ENCODE data around the gene TACC2.
"Not testable (repeated sequence)": the region's sequence is repeated elsewhere in the genome, so short reads cannot be mapped to it uniquely, and the experiment has no call there.

TACC2 gene

DNA sequence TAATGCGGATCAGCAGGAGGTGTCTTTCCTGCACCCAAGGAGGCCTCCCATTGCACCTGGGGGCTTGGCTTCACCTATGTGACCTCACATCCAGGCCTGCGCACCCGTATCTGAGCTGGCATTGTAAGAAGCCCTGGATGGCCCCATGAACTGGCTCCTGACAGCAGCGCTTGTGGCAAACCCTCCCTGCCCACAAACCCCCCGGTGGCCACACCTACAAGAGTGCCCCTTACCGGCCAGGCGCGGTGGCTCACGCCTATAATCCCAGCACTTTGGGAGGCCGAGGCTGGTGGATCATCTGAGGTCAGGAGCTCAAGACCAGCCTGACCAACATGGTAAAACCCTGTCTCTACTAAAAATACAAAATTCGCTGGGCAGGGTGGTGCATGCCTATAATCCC, 107.2 kb downstream of the TACC2 start:
- DNase-seq = not testable (repeated sequence)

DNA sequence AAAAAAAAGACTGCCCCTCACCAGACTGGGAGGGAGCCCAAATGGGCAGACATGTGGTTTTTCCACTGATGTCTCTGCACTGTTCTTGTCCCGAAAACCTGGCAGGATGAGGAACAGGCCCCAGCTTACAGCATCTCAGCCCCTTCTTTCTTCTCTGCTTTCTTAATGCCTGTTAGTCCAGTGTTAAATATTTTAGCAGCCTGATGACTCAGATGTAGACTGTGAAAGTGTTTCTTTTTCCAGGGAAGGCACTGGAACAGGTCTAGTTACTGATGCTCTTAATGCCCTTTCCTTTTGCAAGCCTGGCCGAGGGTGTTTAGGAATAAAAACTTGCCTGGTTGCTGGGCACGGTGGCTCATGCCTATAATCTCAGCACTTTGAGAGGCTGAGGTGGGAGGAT, 107.7 kb downstream of the TACC2 start:
- DNase-seq = no peak

DNA sequence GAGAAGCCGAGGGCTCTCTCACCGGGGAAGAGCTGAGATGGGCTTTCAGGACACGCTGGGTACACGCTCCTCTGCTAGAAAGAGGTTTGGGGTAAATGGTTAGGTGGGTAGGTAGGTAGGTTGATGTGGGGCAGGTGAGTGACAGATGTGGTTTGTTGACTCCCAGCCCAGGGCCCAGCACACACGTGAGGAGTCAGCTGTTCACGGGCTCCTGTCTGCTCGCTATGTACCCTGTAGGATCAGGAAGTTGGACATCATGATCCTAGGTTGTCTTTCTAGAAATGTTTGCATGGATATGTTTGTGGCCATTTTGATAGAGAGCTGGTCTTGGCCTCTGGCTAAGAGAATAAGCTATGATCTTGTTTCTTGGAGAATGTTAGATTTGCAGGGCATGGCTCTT, 109.0 kb downstream of the TACC2 start:
- DNase-seq = no peak

DNA sequence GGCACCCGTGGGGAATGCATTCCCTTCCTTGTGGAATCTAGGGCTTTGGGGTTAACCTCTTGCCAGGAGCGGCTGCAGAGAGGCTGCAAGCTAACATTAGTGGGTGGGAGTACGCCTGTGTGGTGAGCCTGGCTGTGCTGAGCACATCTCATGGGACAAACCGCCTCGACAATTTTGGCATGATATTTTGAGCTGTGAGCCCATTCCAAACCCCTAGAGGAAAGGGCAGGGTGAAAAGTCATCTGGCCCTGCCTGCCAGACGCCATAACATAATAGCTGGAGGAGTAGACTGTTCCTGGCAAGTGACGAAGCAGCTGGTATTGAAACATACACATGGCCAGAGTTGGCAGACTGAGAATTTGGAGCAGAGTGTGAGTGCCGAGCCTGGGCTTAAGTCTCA, 110.0 kb downstream of the TACC2 start:
- DNase-seq = no peak

DNA sequence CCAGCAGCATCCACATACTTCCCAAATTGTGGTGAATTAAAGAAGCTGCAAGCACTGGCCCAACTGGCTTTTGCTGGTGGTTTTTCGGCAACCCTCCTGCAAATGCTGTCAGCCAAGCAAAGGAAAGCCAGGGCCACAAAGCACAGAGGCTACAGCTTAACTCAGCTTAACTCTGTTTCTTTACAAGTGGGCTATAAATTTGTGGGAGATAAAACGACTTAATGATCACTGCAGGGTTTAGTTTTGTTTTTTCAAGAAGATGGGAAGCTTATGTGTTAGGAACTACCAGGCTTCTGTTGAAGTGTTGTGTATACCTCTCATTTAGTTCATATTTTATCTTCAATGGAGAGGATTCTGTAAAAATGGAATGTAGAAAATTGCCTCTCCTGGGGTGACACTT, 110.6 kb downstream of the TACC2 start:
- DNase-seq = no peak

DNA sequence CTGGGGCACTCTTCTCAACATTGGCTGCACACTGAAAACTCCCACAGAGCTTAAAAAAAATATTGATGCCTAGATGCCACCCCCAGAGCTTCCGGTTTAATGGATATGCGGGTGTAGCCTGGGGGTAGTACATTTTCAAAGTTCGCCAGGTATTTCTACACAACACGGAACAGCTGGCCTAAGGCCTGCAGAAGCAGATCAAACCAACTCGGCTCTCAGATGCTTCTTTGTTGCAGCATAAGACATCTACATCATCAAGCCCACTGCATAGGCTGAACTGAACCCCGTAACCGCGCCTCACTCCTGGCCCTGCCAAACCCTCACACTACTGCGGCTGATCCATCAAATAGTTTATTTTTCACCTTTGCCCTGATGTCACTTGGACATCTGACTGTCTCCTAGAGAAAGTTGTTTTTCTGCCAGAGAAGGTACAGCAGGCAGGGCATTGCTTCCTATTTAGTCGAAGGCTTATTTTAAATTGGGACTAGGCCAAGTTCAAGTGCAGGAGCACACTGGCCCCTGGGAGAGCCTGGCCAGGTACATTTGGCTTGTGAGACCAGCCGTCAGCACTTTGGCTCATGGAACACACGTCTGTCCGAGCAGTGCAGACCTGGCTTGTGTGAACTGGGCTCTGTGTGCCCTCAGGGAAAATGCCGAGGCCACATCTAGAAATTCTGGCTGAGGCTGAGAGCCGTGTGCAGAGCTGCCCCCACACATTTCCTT, 113.3 kb downstream of the TACC2 start:
- no peak for DNase-seq

DNA sequence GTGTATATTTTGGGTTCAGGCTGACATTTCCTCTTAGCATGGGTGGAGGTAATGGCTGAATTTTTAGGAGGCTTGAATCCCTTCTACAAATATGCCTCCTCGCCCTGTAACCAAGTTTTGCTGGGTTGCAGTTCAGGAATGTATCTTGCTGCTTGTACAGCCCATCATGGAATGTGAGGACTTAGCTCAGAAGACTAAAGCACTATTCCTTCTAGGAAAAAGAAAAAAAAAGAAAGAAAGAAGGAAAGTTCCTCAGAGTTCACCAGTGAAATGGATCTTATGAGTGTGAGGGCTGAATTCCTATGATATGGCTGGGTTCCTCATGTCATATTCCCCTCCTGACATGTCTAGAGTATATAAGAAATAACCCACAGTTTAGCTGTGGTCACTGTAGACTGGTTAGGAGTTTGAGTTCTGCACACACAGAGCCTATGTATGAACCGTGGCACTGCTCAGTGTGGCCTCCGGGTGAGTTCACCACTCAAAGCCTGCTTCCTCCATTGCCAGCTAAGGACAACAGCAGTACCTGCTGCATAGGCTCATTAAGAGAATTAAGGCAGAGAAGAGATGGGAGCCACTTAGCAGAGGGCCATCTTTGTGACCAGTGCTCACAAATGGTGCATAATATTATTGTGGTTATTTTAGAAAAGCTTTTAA, 114.0 kb downstream of the TACC2 start:
- no peak for DNase-seq

DNA sequence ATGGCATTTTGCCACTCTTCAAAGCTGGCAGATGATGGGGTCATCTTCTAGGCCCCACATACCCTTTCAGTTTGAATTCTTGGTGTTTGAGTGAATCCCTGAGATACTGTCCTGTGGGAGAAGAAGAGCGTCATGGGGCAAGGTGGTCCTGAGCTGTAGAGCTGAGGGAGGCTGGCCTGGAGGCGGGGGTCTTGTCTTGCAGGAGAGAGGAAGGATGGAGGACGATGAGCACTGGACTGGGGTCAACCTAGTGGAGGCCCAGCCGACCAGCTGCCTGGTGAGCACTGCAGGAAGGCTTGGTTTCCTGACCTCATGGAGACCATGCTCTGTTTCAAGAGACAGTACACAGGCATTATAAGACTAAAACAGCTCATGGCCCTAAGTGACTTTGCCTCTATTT, 114.6 kb downstream of the TACC2 start:
- no peak for DNase-seq

DNA sequence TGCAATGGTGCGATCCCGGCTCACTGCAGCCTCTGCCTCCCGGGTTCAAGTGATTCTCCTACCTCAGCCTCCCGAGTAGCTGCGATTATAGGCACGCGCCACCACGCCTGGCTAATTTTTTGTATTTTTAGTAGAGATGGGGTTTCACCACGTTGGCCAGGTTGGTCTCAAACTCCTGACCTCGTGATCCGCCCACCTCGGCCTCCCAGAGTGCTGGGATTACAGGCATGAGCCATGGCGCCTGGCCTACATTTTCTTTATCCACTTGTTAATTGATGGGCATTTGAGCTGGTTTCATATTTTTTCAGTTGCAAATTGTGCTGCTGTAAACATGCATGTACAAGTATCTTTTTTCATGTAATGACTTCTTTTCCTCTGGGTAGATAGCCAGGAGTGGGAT, 119.8 kb downstream of the TACC2 start:
- DNase-seq = not testable (repeated sequence)

DNA sequence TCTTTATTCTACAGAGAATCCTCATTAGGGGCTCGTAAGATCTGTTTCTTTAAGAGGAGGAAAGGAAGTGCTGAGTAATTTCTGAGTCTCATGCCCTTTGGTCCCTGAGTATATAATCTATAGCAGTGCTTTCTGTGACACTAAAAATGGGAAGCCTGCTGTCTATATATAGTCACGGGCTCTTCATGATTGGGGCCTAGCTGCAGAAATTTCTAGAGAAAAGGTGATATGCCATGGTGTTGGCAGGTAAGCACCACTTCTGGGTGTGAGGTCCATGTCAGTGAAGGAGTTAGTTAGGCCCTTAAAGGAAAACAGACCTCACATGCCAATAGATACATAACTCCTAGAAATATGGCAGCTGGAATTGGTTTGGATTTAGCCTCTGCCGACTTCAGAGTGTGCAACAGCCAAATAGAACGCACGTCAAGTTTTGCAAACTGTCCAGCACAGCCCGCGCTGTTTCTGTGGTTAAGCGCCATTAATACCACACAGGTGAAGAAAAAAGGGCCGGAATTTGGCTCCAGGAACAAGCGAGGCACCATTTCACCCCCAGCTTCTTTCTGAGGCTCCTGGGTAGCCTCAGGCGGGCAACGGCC, 123.2 kb downstream of the TACC2 start:
- DNase-seq = peak; percentile 75

DNA sequence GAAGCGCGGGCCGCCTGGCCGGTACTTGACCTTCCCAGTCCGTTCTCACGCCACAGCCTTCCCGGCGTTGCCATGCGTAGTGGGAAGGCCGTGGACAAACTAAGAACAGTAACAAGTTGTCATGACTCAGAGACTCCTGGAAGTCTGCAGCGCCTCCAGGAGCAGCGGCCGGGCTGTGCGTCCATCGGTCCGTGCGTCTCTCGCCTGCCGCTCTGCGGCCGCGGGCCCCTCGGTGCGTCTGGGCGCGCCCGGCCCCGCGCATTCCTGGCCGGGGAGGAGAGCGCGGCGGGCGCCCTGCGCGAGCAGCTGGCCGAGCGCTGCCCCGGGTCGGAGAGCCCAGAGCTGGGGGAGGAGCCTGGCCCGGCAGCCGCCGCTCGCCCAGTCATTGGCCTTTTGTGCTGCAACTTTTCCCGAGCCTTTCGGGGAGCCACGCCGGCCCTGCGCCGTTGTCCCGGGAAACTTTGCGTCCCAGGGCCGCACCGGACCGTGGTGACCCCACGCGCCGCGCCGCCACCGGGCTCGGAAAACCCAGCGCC, 123.7 kb downstream of the TACC2 start:
- peak; percentile 51 for DNase-seq

DNA sequence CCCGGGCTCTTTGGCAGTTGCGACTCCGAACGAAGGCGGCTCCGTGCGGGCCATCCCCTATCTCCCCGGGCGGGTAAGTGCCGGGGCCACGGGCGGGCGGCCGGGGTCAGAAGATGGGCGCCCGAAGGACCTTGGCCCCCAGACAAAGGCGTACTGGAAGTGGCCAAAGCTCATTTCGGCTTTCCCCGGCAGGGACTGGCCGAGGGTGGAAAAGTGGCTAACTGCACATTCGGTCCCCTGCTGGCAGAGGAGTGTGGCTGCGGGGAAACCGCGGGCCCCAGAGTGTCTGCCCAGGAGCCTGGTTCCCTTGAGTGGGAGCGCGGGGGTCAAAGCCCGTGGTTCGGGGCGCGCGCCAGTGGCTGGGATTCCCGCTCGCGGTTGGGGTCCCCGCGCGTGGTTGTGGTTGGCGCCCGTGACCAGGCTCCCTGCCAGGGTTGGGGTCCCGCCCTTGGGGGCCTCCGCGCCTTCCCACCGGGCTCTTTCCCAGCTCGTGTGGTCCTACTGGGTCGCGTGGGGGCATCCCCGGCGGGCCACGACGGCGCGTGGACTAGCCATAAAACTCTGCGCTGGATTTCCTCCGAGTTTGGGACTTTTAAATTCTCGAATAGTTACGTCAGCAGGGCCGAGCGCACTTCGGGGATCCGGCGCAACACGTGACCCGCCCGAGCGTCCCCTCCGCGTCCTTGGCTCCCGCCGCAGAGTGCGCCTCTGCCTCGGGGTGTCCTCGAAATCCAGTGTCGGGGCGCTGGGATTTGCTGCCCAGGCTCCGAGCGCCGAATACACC, 124.4 kb downstream of the TACC2 start:
- DNase-seq = peak; percentile 49

DNA sequence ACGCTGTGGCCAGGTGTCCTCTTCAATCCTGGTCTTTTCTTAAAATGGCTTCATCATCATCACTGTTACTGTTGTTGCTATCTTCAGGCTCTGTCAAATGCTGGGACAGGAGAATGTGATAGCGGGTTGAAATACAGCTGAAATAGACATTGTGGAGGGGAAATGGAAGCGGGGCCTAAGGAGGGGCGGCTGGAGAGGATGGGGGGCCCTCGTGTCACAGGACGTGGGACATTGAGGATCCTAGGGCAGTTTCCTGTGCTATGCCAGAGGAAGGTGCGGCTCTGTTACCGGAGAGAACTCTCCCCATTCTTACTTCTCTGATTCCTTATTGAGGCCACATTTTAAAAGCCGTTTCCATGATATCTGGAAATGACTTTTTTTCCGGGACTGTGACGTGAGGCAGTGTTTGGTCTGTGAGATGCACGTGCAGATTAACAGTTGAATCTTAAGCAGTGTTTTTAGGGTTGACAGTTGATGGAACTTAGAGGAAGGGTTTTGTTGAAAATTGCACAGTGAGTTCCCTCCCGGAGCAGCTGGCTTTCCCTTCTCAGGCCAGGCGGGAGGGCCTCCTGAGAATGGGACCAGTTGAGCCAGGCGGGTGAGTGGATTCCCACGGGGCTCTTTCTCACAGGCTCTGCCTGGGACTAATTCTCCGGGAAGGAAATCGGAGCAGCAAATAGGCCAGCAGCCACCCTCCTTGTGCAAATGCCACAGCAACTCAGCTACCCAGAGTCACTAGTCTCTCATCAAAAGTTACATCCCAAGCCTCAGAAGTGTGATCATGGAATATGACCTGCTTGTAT, 125.2 kb downstream of the TACC2 start:
- DNase-seq = no peak

DNA sequence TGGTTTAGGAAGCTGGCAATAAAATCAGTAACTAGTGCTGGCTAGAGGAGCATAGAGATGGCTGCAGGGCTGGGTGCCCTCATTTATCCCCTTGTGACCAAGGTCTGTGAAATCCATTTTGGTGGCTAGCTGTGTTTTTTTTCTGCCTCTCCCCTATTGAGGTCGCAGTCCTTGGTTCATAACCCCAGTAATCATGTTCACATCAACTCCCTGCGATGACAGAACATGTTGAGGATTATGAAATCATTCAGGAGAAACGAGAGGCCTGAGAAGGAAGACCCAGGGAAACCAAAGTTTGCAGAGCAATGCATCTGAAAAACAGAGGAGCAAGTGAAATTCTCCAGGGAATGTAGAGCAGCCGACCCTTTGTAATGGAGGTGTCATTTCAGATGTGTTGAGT, 126.9 kb downstream of the TACC2 start:
- no peak for DNase-seq

DNA sequence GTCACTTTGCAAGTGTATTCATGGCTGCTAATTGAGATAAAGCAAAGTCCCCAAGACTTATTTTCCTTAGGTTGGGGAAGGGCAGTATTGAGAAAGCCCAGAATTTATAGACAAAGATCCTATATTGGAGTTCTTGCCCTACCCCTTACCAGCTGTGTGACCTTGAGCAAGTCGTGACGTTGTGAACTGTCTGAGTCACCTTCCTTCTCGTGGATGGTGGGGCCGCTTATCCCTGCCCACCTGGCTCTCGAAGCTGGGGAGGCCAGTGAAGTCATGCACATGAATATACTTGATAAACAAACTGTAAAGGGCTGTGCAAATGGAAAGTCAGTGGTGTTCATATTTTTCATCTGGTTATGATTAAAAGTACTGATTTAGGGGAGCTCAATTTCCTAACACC, 127.4 kb downstream of the TACC2 start:
- DNase-seq = no peak

DNA sequence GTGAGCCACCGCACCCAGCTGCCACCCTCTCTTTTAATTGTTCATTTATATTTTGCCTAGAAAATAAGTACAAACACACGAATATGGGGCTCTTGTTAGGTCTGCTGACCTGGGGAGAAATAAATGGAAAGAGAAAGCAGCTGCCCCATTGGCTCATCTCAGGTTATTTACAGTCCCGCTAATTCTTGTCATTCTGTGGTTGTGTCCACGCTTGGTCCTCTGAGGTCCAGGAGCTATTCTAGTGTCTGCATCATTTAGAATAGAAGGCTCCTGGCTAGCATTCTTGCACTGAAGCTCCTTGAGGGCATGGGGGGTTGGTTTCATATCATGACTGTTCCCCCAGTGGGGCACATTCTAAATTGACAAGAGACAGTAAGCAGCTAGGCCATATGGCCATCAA, 128.5 kb downstream of the TACC2 start:
- no peak for DNase-seq

DNA sequence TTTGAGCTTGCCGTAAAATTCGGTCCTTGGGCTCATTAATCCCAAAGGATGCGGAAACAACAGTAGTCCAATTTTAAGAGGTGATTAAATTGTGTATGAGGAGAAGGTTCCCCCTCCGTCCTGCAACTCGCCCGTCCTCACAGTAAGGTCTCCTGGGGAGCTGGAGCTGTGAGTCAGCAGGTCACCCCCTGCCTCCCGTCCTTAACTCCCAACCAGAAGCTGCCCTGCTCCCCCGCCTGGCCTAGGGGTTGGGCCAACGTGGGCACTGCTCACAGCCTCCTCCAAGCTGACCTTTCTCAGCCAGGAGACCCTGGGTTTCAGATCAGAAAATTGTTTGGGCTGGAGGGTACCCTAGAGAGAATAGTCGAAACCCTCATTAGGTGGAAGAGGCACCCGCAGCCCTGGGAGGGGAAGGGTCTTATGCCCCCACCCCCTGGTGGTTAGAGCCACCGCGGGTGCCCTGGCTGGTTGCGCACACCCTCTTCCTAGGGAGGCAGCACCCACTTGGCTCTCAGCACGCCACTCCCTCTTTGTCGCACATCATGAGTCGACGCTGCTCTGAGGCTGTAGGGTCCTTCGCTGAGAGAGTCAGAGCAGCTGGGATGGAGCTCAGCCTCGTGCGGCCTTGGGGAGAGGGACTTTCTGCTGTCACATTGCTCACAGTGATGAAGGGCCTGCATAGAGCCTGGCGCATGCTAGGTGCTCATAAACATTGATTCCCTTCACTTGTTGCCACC, 131.2 kb downstream of the TACC2 start:
- DNase-seq = no peak

DNA sequence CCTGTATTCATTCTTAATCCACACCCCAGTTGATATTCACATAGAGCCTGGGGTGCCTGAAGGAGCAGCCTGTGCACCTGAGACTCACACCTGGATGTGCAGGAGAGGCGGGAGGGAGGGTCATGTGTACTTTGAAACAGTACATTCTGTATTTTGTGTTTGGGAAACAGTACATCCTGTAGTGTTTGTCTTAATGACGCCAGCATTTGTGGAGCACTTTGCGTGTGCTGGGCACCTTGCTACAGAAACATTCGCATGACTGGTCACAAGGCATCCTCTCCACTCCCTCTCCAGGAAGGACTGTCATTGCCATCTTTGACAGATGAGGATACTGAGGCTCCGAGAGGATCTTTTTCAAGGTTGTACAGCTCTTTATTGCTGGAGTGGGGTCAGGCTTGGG, 132.1 kb downstream of the TACC2 start:
- DNase-seq = no peak

DNA sequence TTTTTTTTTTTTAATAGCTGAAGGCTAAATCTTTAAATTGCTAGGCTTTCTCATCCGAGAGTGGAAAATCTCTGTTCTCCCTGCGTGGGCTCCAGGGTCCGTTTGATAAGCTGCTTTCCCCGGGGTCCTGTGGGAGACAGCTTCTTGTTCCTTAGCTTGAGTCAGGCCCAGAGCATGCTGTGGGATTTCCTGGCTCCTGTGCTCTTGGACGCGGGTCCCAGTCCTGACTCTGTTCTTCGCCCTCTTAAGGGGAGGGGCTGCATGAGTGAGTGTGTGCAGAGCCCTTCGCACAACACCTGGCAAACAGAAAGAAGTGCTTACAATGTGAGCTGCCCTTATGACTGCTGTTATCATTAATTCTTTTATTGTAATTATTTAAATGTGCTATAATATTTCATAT, 133.5 kb downstream of the TACC2 start:
- no peak for DNase-seq

DNA sequence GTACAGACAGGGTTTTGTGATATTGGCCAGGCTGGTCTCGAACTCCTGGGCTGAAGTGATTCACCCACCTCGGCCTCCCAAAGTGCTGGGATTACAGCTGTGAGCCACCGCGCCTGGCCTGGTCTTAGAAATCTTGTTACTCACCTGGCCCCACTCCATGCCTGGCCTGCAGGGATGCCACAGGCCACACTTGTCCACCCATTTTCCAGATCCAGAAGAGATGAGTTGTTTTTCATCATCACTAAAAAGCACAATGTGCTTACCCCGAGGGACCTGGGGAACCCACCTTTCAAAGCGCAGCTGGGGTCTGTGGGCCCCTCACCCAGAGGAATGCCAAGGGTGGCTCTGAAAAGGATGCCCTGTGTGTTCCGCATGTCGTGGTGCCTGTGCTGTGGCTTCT, 134.2 kb downstream of the TACC2 start:
- DNase-seq = no peak

DNA sequence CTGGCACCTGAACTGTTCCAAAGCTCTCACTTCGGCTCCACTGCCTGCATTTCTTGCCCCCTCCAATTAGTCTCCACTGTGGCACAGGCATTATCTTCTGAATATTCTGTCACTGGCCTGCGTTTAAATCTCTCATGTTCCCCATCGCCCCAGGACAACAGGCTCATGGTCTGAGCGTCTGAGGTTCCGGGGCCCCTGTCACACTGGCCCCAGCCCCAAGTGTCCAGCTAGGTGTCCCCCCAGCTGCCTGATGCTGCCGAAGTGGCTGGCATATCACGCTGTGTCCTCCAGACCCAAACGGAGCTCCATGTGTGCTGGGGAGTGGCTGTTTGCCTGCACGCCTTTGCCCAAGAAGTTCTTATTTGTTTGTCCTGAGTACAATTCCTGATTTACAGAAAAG, 135.4 kb downstream of the TACC2 start:
- no peak for DNase-seq

DNA sequence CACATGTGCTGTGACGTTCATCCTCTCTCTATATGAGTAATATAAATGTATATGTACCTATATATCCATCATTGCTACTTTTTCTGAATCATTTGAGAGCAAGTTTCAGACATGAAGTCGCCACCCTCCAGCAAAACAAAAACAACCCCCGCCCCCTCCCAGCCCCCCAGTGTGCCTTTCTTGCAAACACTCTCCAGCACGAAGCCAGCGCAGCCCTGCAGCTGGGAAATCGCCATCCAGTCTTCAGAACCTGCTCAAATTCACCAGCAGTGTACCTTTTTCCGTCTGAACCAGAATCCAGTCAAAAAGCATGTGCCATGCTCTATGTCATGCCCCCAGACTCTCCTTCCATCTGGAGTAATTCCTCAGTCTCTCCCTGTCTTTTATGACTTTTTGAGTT, 135.8 kb downstream of the TACC2 start:
- no peak for DNase-seq

All from MV-4-11 (cell line).